ENCODE results near the gene CCPG1.

CCPG1 gene

GRCh38 chr15:55379095-55379494, 29.1 kb downstream of the CCPG1 start:
- no peak for DNase-seq

GRCh38 chr15:55372701-55373440, 35.3 kb downstream of the CCPG1 start:
- no peak for DNase-seq

DNA sequence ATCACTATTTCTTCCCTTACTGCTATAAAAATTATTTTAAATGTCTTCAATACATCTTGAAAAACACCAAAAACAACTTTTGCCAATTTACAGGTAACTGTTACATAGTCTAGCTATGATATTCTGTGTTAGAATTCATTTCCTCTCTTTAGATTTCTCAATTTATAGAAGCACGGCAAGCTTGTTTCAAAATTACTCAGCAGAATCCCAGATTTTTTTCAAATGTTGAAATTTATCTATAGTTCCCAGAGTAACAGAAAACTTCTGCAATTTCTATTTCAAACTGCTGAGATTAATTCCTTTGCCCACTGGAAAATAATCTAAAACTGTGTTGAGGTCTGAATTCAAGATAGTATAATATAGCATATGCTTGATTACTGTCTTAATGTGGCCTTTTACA, 41.2 kb downstream of the CCPG1 start:
- no peak for DNase-seq

- DNase-seq = no peak
Observed at GRCh38 chr15:55362641-55363040, 45.5 kb downstream of the CCPG1 start.

DNA sequence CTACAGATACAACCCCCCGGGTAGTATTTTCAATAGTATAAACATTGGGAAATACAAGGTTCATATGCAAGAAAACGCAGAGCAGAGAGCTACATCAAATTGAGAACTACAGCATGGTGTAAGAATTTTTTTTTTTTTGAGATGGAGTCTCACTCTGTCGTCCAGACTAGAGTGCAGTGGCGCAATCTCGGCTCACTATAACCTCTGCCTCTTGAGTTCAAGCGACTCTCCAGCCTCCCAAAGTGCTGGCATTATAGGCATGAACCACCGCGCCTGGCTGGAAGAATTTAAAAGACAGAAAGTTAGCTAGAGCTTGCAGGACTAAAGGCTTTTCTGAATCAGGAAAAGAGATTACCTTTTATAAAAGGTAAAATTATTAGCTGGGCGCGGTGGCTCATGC, 47.1 kb downstream of the CCPG1 start:
- DNase-seq = no peak

DNA sequence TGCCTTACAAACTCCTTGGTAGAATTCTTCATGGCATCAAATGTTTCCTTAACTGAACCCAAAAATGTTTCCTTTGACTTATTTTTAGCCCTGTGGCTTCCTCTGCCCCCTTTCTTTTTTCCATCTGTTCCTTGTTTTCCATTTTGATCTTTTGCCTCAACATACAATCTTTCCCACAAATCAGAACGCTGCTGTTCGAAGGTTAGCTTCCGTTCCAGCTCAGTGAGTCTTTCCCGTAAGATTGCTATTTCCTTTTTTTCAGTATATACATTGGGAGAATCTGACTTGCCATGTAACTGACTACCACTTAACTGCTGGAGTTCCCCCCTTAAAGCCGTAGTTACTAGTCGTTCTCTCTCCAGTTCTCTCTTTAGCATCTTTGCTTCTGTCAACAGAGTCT, 47.9 kb downstream of the CCPG1 start:
- no peak for DNase-seq

DNA sequence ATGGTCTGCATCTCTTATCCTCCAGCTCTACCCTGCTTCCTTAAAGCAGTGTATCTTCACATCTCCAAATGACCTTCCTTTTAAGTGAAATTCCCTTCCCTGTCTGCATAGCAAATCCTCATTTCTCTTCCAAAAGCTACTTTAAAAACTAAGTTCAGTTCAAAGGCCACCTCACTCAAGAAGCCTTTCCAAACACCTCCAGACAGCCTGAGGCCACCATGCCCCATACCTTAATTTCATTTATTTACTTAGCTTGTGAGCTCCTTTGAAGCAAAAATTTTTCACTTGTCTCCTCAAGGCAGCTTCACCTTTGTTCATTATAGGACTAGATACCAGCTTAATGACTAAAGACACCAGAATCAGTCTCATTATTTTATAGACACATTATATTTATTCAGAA, 49.7 kb downstream of the CCPG1 start:
- DNase-seq = no peak

DNA sequence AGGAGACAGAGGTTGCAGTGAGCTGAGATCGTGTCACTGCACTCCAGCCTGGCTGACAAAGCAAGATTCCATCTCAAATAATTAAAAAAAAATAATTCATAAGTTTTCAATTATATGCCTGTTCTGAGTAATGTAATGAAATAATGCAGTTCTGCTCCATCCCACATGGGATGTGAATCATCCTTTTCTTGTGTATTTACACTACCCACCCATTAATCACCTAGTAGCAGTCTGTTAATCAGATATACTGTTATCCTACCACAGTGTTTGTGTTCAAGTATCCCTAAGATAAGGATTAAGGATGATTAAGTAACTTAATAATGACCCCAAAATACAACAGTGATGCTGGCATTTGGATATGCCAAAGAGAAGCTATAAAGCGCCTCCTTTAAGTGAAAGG, 50.4 kb downstream of the CCPG1 start:
- no peak for DNase-seq

GRCh38 chr15:55356985-55357585, 51.1 kb downstream of the CCPG1 start:
- no peak for DNase-seq

- DNase-seq = no peak
Observed at GRCh38 chr15:55353025-55353424, 55.1 kb downstream of the CCPG1 start.

- DNase-seq = no peak
Observed at GRCh38 chr15:55349282-55349681, 58.9 kb downstream of the CCPG1 start.

- no peak for DNase-seq
Observed at GRCh38 chr15:55348281-55348778, 59.8 kb downstream of the CCPG1 start.

DNA sequence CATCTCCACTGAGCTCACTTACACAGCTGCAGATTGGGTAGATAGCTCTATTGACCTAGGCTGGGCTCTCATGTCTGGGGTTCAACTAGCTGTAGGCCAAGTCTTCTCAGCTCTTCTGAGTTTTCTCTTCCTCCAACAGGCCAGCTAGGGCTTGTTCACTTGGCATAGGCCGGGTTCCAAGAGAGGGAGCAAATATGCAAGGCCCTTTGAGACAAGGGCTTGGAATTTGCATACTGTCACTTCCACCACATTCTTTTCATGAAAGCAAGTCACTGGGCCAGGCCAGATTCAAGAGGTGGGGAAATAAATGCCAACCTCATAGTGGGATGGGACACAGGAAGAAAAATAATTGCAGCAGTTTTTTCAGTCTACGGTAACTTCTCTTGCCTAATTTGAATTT, 64.0 kb downstream of the CCPG1 start:
- DNase-seq = no peak

- DNase-seq = no peak
Observed at GRCh38 chr15:55343168-55343567, 65.0 kb downstream of the CCPG1 start.

DNA sequence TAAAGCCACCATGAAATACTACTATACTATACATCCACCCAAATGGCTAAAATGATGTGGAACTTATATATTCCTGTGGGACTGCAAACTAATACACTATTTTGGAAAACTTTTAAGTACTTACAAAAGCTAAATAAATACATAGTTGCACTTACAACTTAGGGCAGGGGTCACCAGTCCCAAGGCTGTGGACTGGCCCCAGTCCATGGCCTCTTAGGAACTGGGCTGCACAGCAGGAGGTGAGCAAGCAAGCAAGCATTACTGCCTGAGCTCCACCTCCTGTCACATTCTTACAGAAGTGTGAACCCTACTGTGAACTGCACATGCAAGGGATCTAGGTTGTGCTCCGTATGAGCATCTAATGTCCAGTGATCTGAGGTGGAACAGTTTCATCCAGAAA, 71.0 kb downstream of the CCPG1 start:
- no peak for DNase-seq

- no peak for DNase-seq
Observed at GRCh38 chr15:55334997-55335396, 73.2 kb downstream of the CCPG1 start.

DNA sequence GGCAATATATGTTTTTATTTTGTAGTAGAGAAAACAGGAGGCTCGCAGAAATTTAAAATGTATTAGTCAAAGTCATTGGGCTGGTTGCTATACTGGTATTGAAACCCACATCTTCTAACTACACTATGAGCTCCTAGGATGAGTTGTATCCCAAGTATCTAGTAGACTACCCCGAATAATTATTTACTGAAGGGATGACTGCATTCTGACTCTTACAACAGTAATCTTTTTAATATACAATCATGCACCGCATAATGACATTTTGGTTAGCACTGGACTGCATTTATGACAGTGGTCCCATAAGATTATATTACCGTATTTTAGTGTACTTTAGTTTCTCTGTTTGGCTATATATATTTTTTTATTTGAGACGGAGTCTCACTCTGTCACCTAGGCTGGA, 73.8 kb downstream of the CCPG1 start:
- DNase-seq = no peak

- DNase-seq = no peak
Observed at GRCh38 chr15:55327387-55327786, 80.8 kb downstream of the CCPG1 start.

GRCh38 chr15:55322467-55322866, 85.7 kb downstream of the CCPG1 start:
- DNase-seq = no peak

GRCh38 chr15:55320963-55321362, 87.2 kb downstream of the CCPG1 start:
- no peak for DNase-seq

DNA sequence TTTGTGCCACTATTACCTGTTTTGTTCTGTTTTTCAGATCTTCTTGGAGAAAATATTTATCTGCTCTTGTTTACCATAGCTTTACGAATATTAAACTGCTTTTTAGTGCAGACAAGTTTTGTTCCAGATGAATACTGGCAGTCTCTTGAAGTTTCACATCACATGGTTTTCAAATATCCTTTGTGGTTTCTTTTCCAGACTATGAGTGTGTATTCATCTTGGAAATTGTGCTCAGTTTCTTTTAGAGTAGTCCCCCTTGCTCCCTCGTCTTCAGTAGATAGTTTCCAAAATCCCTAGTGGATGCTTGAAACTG, 88.0 kb downstream of the CCPG1 start:
- no peak for DNase-seq

DNA sequence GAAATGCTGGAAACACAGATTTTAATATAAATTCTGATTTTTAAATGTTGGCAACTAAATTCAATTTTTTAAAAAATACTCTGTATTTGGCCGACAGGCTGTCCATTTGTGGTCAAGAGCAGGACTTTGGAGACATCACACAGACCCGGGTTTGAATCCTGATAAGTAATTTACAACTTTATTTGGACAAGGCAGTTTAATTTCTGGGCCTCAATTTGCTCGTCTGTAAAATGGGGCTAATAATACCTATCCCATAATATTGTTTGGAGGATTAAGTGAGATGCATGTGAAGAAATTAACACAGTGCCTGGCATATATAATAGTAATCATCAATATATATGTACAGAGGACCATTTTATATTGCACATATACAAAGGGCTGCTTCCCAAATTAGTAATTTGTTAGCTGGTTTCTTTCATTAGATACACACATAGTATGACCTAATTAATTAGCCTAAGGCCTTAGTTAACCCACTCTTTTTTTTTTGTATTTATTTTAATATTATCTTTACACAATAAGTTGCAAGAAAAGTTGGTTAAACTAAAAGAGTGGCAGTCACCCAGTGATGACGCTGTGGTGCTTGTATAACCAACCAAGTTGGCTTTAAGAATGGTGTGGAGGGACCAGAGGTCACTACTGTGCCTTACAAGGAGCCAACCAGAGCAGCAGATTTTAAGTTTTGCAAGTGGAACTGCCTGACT, 88.5 kb downstream of the CCPG1 start:
- no peak for DNase-seq

DNA sequence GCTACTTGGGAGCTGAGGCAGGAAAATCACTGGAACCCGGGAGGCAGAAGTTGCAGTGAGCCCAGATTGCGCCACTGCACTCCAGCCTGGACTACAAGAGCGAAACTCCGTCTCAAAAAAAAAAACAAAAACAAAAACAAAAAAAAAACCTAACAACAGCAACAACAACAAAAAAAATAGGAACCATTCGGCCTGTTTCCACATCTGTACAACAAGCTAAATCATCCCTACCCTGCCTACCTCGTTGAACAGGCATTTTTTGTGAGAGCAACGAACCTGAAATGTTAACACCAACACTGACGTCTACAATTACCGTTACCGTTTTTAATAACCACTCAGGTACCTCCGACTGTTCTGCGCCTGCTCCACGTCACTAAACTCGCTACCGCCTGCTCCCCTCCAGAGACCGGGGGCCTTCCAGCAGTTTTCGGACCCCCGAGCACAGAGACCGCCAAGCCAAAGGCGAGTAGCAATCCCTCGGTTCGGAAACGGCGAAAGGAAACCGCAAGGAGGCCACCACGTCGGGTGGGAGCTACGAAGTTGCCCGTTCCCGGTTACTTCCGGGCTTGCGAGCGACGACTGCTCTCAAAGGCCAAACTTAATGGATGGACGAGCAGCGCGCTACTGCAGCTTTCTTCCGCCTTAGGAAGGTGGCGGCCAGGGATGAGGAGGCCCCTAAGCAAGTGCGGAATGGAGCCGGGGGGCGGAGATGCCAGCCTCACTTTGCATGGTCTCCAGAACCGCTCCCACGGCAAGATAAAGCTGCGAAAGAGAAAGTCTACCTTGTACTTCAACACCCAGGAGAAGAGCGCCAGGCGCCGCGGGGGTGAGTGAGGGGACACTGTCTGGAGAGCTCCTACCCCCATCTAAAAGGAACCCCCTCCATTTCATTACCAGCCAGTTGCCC, 89.3 kb downstream of the CCPG1 start, which contains the start of the genes PIGB and PIGBOS1:
Gene PIGB (plus strand): TSS at position 635 of the 907 bp plus-strand sequence. CDS start 29 bp downstream, at position 664.
Gene PIGBOS1 (minus strand): TSS at position 536 of the 907 bp plus-strand sequence. CDS start 1,331 bp downstream, outside the sequence.
- peak; percentile 72 for DNase-seq
